AG04450 (cell line): ENCODE measurements around the gene CNDP2. TPM values are rescaled to one million over a fixed set of nuclear protein-coding genes. Genes with fewer than 3 reads are reported as not detected.

ENCODE experiments used
- CTCF ChIA-PET: fragments of 300-600, 350-600 bp; formaldehyde crosslinking; extraction: SDS; loops from one replicate; lab custom pipeline; 2022; ENCODE audit warnings: antibody characterized with exemption, inconsistent platforms; lab: Charles Lee
- POLR2A ChIA-PET: fragments of 350-600 bp; formaldehyde crosslinking; extraction: SDS; loops from one replicate; lab custom pipeline; 2021; ENCODE audit warnings: antibody characterized with exemption, inconsistent platforms; lab: Yijun Ruan, JAX
- DNase-seq: peaks from one replicate; pipeline ENCODE4 v3.0.0-alpha.2; 2011; ENCODE audit warnings: low read depth, low spot score
- H3K27ac ChIP-seq: one replicate; pipeline ENCODE4 v1.5.1; 2012; ENCODE audit warnings: low read depth, low read length, control low read depth
- H3K27me3 ChIP-seq: one replicate; pipeline ENCODE4 v1.6.0; 2012; ENCODE audit warnings: low read length; ENCODE audit not compliant: control insufficient read depth, insufficient read depth
- H3K4me3 ChIP-seq: 2 replicates; pipeline ENCODE4 v1.5.1; 2011; ENCODE audit warnings: mild to moderate bottlenecking, low read depth, low read length, control low read depth
- H3K9me3 ChIP-seq: 2 replicates; pipeline ENCODE4 v1.5.1; 2012; ENCODE audit warnings: low read length; ENCODE audit not compliant: control insufficient read depth, insufficient read depth
- polyA plus RNA-seq: library from polyadenylated mRNA; depleted of rRNA; stranded (reverse); fragments of >200 nt; gene quantifications from 2 replicates; pipeline ENCODE4 v1.2.3, GENCODE V29; 2011
- TF ChIP-seq, protein P1 (sequence below): IDR thresholded peaks from 2 replicates; pipeline ENCODE4 v1.5.1; 2011; ENCODE audit warnings: low read depth, low read length, control low read depth, inconsistent platforms

The CNDP2 gene
- polyA plus RNA-seq, 1 experiment, result 74.2 TPM

DNA sequence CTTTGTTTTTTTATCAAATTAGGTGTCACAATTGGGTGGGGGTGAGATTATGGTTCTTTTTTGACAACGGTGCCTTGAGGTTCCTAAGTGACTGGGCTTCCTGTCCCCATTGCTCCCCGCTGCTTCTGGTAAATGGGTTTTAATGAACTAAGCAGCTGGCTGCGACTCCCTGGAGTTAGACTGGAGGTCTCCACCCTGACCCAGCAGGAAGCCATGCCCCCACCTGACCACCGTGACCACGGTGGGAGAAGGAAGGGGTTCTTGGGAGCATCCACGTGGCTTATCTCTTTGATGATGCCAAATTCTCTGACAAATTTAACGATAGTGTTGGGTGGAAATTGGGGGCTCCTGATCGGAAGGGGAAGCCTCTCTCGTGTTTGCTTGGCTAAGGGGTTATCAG lies 12.2 kb downstream of the CNDP2 start:
- Histone ChIP-seq H3K9me3 (no peaks in the 10 kb centered on the region), H3K27ac (no peak overlapping the region), H3K4me3 (no peak overlapping the region), H3K27me3 (no peaks in the 10 kb centered on the region)
- ChIA-PET POLR2A (no interaction called here), CTCF (no interaction called here)
- no peak for DNase-seq
- TF ChIP-seq, protein P1, sequence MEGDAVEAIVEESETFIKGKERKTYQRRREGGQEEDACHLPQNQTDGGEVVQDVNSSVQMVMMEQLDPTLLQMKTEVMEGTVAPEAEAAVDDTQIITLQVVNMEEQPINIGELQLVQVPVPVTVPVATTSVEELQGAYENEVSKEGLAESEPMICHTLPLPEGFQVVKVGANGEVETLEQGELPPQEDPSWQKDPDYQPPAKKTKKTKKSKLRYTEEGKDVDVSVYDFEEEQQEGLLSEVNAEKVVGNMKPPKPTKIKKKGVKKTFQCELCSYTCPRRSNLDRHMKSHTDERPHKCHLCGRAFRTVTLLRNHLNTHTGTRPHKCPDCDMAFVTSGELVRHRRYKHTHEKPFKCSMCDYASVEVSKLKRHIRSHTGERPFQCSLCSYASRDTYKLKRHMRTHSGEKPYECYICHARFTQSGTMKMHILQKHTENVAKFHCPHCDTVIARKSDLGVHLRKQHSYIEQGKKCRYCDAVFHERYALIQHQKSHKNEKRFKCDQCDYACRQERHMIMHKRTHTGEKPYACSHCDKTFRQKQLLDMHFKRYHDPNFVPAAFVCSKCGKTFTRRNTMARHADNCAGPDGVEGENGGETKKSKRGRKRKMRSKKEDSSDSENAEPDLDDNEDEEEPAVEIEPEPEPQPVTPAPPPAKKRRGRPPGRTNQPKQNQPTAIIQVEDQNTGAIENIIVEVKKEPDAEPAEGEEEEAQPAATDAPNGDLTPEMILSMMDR, result no peak

DNA sequence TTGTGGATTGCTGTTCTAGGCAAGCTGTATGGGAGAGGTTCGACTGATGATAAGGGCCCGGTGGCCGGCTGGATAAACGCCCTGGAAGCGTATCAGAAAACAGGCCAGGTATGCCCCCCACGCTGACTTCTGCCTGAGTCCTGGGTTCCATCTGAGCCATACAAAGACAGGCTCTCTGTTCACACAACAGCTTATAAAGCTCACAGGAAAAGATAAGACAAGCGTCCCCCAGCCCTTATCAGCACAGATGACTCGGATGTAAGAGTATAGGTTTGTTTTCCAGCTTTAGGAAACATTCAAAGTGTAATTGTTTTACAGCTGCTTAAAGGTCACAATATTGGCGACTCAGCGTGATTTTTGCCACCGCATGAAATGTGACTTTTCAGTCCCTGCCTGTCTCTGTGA lies 12.7 kb downstream of the CNDP2 start:
- Histone ChIP-seq H3K9me3 (no peaks in the 10 kb centered on the region), H3K27me3 (no peaks in the 10 kb centered on the region), H3K4me3 (no peak overlapping the region), H3K27ac (no peak overlapping the region)
- ChIA-PET CTCF (no interaction called here), POLR2A (no interaction called here)
- TF ChIP-seq, protein P1, result no peak
- DNase-seq, result no peak

DNA sequence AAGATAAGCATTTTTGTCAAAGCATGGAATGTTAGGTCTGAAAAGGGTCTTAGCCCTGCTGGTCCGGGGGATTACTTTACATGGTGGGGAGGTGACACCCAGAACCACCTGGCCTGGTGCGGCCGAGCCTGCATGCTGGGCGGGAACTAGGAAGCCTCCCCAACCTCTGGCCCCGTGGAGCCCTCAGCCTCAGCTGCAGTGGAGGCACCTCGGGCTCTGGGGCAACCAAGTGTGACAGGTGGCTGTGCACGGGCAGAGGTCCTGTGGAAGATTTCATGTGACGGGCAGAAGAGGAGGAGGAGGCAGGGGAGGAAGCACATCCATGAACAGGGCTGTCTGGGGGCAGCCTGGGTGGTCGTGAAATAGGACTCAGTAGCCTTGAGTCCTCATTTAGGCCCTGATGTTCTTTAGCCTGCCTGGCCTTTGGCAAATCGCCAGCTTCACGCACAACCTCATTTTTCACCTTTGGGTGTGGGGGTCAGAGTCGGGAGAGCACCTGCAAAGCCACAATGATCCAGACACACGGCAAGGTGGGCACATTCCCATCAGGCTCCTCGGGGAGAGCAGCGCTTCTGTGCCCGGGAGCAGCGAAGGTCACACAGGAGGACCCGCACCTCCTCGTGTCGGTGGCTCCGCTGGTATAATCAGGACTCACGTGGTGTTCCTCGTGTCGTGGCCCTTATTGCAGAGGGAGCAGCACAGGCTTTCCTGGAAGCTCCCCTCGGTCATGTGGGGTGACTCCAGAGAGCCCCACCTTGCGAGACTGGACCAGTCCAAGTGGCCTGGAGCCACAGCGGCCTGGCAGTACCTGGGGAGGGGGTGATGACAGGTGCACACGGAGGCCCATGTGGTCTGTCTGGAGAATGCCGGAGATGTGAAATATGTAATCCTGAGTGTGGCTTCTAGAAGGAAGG lies 13.9 kb downstream of the CNDP2 start:
- Histone ChIP-seq H3K27ac (no peak overlapping the region), H3K4me3 (no peak overlapping the region), H3K27me3 (no peaks in the 10 kb centered on the region), H3K9me3 (no peaks in the 10 kb centered on the region)
- POLR2A ChIA-PET, result no interaction called here
- TF ChIP-seq, protein P1, result no peak
- CTCF ChIA-PET, result no interaction called here
- DNase-seq, result no peak

DNA sequence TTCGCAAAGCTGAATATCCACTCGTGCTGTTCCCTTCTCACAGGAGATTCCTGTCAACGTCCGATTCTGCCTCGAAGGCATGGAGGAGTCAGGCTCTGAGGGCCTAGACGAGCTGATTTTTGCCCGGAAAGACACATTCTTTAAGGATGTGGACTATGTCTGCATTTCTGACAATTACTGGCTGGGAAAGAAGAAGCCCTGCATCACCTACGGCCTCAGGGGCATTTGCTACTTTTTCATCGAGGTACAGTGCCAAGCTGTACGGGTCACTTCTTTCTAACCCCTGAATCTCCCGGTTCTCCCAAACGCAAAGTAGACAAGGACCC lies 14.6 kb downstream of the CNDP2 start:
- TF ChIP-seq, protein P1, result no peak
- CTCF ChIA-PET, result interaction anchor here (0.5 kb wide), 1 partner anchor 49 kb away, joined by 6 read pairs; no protein-coding TSS in a partner anchor
- H3K27ac ChIP-seq, result no peak overlapping the region
- no peaks in the 10 kb centered on the region for H3K9me3 ChIP-seq
- no peaks in the 10 kb centered on the region for H3K27me3 ChIP-seq
- DNase-seq, result no peak
- H3K4me3 ChIP-seq, result no peak overlapping the region
- POLR2A ChIA-PET, result no interaction called here

DNA sequence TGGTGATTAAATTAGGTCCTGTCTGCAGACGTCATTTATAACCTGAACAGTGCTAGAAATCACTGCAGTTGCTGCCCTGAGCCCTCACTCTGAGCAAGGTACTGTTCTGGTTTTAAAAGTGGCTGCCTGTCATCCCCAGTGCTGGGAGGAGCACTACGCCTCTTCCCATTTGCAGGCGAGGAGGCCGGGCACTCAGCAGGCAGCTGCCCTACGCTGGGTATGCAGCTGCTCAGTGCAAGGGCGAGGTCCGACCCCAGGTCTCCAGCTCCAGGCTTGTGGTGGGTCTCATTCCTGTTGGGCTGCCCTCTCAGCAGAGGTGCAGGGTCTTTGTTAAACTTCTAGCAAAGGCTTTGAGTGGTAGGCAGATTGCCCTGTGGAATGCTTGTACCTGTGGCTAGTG lies 15.7 kb downstream of the CNDP2 start:
- H3K4me3 ChIP-seq, result no peak overlapping the region
- TF ChIP-seq, protein P1, result no peak
- H3K9me3 ChIP-seq, result no peaks in the 10 kb centered on the region
- ChIA-PET POLR2A (no interaction called here), CTCF (no interaction called here)
- H3K27me3 ChIP-seq, result no peaks in the 10 kb centered on the region
- H3K27ac ChIP-seq, result no peak overlapping the region
- DNase-seq, result no peak
